T-cell (primary cell): ENCODE data around the gene ABCB10. TPM values are rescaled to one million over a fixed set of nuclear protein-coding genes. Genes with fewer than 3 reads are reported as not detected.
"Not testable (repeated sequence)": the region's sequence is repeated elsewhere in the genome, so short reads cannot be mapped to it uniquely, and the experiment has no call there.

ENCODE experiments used
- ATAC-seq, 4 experiments: fragments of 200-7000 bp in 3 of 4; fragments of 150-1000 bp in 1 of 4; cut with Tn5 transposase; replicated peaks in 1 of 4; 1 replicate in 3 of 4; 2 replicates in 1 of 4; pipeline ENCODE4 v1.10.0; 2021; ENCODE audit warnings: moderate library complexity in 3 of 4, mild to moderate bottlenecking in 2 of 4, moderate number of reproducible peaks in 1 of 4
- CTCF ChIA-PET, 2 donors: fragments of 300-600 bp; sonication (Branson Sonifier 250); formaldehyde crosslinking; loops; one replicate each; lab custom pipeline; 2022; ENCODE audit warnings: antibody characterized with exemption in 2 of 2; lab: Charles Lee
- POLR2A ChIA-PET, 2 donors: fragments of 300-600 bp; sonication (Branson Sonifier 250); formaldehyde crosslinking; loops; one replicate each; lab custom pipeline; 2022; ENCODE audit warnings: antibody characterized with exemption in 2 of 2; lab: Charles Lee
- DNase-seq, 35 experiments: peaks; one replicate each; pipeline versions ENCODE4 v3.0.0 to v3.0.0-alpha.2; 2013 to 2023
- H3K27ac ChIP-seq: one replicate; pipeline ENCODE4 v1.5.1; 2013; ENCODE audit warnings: low read length
- H3K27me3 ChIP-seq, 2 experiments: replicated peaks in 1 of 2; 1 replicate in 1 of 2; 2 replicates in 1 of 2; pipeline versions ENCODE4 v1.6.1 to v1.7.0; 2013; ENCODE audit warnings: low read length in 1 of 2, mixed read lengths in 1 of 2; ENCODE audit not compliant: control insufficient read depth in 2 of 2, insufficient read depth in 2 of 2; ENCODE audit errors: extremely low read depth in 1 of 2
- H3K36me3 ChIP-seq, 2 donors: 1 replicate in 1 of 2; 2 replicates in 1 of 2; pipeline versions ENCODE4 v1.6.1 to v1.7.0; 2013; ENCODE audit warnings: low read length in 1 of 2; ENCODE audit not compliant: control insufficient read depth in 2 of 2, insufficient read depth in 1 of 2; ENCODE audit errors: extremely low read depth in 1 of 2
- H3K4me1 ChIP-seq, 2 experiments: 1 replicate in 1 of 2; 2 replicates in 1 of 2; pipeline versions ENCODE4 v1.6.1 to v1.7.0; 2013; ENCODE audit warnings: low read length in 2 of 2, mixed read lengths in 1 of 2; ENCODE audit not compliant: insufficient read depth in 2 of 2, control insufficient read depth in 1 of 2; ENCODE audit errors: extremely low read depth in 1 of 2
- H3K4me3 ChIP-seq, 2 donors: 1 replicate in 1 of 2; 2 replicates in 1 of 2; pipeline versions ENCODE4 v1.5.1 to v1.7.0; 2013; ENCODE audit warnings: mild to moderate bottlenecking in 2 of 2, low read length in 1 of 2, moderate library complexity in 1 of 2; ENCODE audit not compliant: control insufficient read depth in 1 of 2; ENCODE audit errors: extremely low read depth in 1 of 2
- H3K9me3 ChIP-seq: 2 replicates; pipeline ENCODE4 v1.7.0; 2013
- H3K27ac Mint-ChIP-seq, 2 donors: one replicate each; pipeline ENCODE4 v1.8.0; 2020 to 2021; ENCODE audit warnings: mild to moderate bottlenecking in 2 of 2, mixed read lengths in 2 of 2
- H3K27me3 Mint-ChIP-seq, 2 donors: one replicate each; pipeline ENCODE4 v1.8.0; 2021 to 2022; ENCODE audit warnings: mixed read lengths in 2 of 2
- H3K36me3 Mint-ChIP-seq: one replicate; pipeline ENCODE4 v1.8.0; 2021; ENCODE audit warnings: mixed read lengths
- H3K4me1 Mint-ChIP-seq, 3 donors: one replicate each; pipeline ENCODE4 v1.8.0; 2020 to 2022; ENCODE audit warnings: mixed read lengths in 3 of 3, mild to moderate bottlenecking in 1 of 3
- H3K4me3 Mint-ChIP-seq, 3 donors: one replicate each; pipeline ENCODE4 v1.8.0; 2020 to 2022; ENCODE audit warnings: mild to moderate bottlenecking in 3 of 3, mixed read lengths in 3 of 3, moderate library complexity in 3 of 3
- H3K9me3 Mint-ChIP-seq, 3 donors: one replicate each; pipeline ENCODE4 v1.8.0; 2020 to 2022; ENCODE audit warnings: mixed read lengths in 3 of 3
- WGBS: methylation state at CpG from one replicate; pipeline ENCODE4 v1.1.5; 2013; ENCODE audit warnings: missing lambda C conversion rate; ENCODE audit not compliant: insufficient coverage; 5-methylcytosine and 5-hydroxymethylcytosine counted together
- total RNA-seq, 35 experiments: library from RNA in 6 of 35; stranded (reverse) in 6 of 35; fragments of 120-200 nt in 1 of 35; gene quantifications; one replicate each; pipeline versions ENCODE4 v1.2.1 to v1.2.4 and lab custom pipeline; 2013 to 2026

The ABCB10 gene
- total RNA-seq, 5 donors from 2014 or later (not counting 1 experiment from before 2014, with no cell fraction given), result 15.8 to 18.9 (median 18.2) TPM

- peaks cover 56% of the 10 kb centered on the region for H3K36me3 Mint-ChIP-seq
- no peak for ATAC-seq
Observed at GRCh38 chr1:229478852-229479251, 79.7 kb downstream of the ABCB10 start.

DNA sequence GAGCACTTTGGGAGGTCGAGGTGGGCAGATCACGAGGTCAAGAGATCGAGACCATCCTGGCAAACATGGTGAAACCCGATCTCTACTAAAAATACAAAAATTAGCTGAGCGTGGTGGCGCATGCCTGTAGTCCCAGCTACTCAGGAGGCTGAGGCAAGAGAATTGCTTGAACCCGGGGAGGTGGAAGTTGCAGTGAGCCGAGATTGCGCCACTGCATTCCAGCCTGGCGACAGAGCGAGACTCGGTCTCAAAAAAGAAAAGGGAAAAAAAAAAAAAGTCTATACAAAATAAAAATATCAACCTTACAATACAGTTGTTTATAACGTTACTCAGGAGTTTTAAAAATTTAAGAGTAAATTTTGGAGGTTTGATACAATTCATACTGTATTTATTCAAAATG, 82.6 kb downstream of the ABCB10 start:
- H3K9me3 Mint-ChIP-seq, H3K9me3 ChIP-seq, H3K4me3 ChIP-seq, H3K4me1 ChIP-seq, H3K27me3 ChIP-seq, H3K27ac ChIP-seq, H3K27ac Mint-ChIP-seq, DNase-seq, ATAC-seq, H3K27me3 Mint-ChIP-seq, CTCF ChIA-PET, H3K4me3 Mint-ChIP-seq: not testable (repeated sequence)
- POLR2A ChIA-PET, result interaction anchor here (0.6 to 0.7 kb wide), 2 partner anchors 23 to 751 kb away, joined by 4 read pairs; no protein-coding TSS in a partner anchor
- 100% methylated on average over 4 of the region's 13 CpGs for WGBS
- Mint-ChIP-seq H3K36me3 (peaks cover 55% of the 10 kb centered on the region), H3K4me1 (peaks cover 0 to 13% (median 8%) of the 10 kb centered on the region in 3 donors)
- peaks cover 14 to 70% of the 10 kb centered on the region in 2 donors for H3K36me3 ChIP-seq

More at GRCh38 chr1:229478852-229479251, 79.7 kb downstream of the ABCB10 start:
- Histone ChIP-seq H3K9me3 (no peaks in the 10 kb centered on the region), H3K36me3 (peaks cover 2 to 68% of the 10 kb centered on the region in 2 donors), H3K27ac (no peak overlapping the region), H3K4me3 (no peak overlapping the region), H3K4me1 (no peaks in the 10 kb centered on the region), H3K27me3 (no peaks in the 10 kb centered on the region)
- H3K9me3 Mint-ChIP-seq, result no peaks in the 10 kb centered on the region
- 100% methylated on average over 1 of the region's 1 CpG for WGBS
- H3K4me3 Mint-ChIP-seq, result no peak overlapping the region
- peaks cover 5 to 17% (median 16%) of the 10 kb centered on the region in 3 donors for H3K4me1 Mint-ChIP-seq
- CTCF ChIA-PET, result interaction anchor here in 1 of 2 donors (1.0 kb wide), 1 partner anchor 222 kb away, joined by 3 read pairs; no protein-coding TSS in a partner anchor
- no peak for DNase-seq
- POLR2A ChIA-PET, result no interaction called here
- no peaks in the 10 kb centered on the region for H3K27me3 Mint-ChIP-seq
- no peak overlapping the region for H3K27ac Mint-ChIP-seq

DNA sequence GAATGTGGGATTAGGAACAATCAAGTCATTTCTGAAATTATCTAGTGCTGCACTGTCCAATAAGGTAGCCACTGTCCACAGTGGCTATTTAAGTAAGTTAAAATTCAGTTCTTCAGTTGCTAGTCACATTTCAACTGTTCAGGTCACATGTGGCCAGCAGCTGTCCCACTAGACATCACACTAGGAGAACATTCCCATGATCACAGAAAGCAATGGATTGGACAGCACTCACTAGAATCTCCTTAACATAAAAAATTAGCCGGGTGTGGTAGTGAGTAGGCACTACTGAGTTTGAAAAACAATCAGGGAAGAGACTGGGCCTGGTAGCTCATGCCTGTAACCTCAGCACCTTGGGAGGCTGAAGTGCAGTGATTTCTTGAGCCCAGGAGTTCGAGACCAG, 84.0 kb downstream of the ABCB10 start:
- Mint-ChIP-seq H3K4me1 (peaks cover 0 to 7% (median 1%) of the 10 kb centered on the region in 3 donors), H3K27ac (no peak overlapping the region), H3K36me3 (peaks cover 59% of the 10 kb centered on the region), H3K27me3 (no peaks in the 10 kb centered on the region), H3K4me3 (no peak overlapping the region), H3K9me3 (no peaks in the 10 kb centered on the region)
- Histone ChIP-seq H3K4me3 (no peak overlapping the region), H3K36me3 (peaks cover 18 to 77% of the 10 kb centered on the region in 2 donors), H3K27me3 (no peaks in the 10 kb centered on the region), H3K4me1 (no peaks in the 10 kb centered on the region), H3K9me3 (no peaks in the 10 kb centered on the region), H3K27ac (no peak overlapping the region)
- WGBS, result 100% methylated on average over 1 of the region's 2 CpGs
- ATAC-seq (no peak), DNase-seq (no peak)
- ChIA-PET CTCF (no interaction called here), POLR2A (no interaction called here)

- DNase-seq, result no peak
- Histone ChIP-seq H3K4me1 (no peaks in the 10 kb centered on the region), H3K27me3 (no peaks in the 10 kb centered on the region), H3K27ac (no peak overlapping the region), H3K4me3 (no peak overlapping the region), H3K36me3 (peaks cover 19 to 77% of the 10 kb centered on the region in 2 donors), H3K9me3 (no peaks in the 10 kb centered on the region)
- ChIA-PET POLR2A (no interaction called here), CTCF (no interaction called here)
- no peak overlapping the region for H3K4me3 Mint-ChIP-seq
- H3K9me3 Mint-ChIP-seq, result no peaks in the 10 kb centered on the region
- no peak overlapping the region for H3K27ac Mint-ChIP-seq
- ATAC-seq, result no peak
- peaks cover 66% of the 10 kb centered on the region for H3K36me3 Mint-ChIP-seq
- peaks cover 0 to 6% (median 0%) of the 10 kb centered on the region in 3 donors for H3K4me1 Mint-ChIP-seq
- 100% methylated on average over 2 of the region's 3 CpGs for WGBS
- no peaks in the 10 kb centered on the region for H3K27me3 Mint-ChIP-seq
Observed at GRCh38 chr1:229471175-229471574, 87.3 kb downstream of the ABCB10 start.

DNA sequence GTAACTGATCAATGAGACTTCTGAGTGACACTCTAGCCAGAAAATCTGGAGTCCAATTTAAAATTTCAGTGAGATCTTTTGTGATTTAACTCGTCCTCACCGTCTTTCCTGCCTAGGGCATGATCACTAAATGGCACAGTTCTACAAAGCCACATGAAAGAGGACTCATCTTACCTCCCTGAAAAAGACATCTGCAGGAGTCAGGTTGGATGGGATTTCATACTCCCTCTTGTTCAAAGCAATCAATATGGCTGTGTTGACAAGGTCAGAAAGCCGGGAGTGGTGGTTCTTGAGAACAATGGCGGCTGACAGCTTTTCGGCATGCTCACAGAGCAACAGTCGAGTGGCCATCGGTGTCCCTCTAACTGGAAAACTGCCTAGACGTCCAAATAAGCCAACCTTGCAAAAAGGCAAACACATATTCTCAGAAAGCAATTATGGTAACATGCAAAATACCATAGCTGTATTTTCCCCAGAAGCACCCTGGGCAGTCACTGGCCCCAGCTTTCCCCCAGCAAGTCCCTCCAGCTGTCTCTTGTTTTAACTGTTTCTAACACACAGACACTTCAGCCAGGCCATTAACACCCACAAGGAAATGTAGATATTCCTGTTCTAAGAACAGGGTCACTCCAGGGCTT, 88.0 kb downstream of the ABCB10 start:
- Histone ChIP-seq H3K9me3 (no peaks in the 10 kb centered on the region), H3K4me1 (no peaks in the 10 kb centered on the region), H3K27ac (no peak overlapping the region), H3K27me3 (no peaks in the 10 kb centered on the region), H3K36me3 (peaks cover 19 to 81% of the 10 kb centered on the region in 2 donors), H3K4me3 (no peak overlapping the region)
- no peak overlapping the region for H3K27ac Mint-ChIP-seq
- no peak overlapping the region for H3K4me3 Mint-ChIP-seq
- ATAC-seq, result no peak
- CTCF ChIA-PET, result no interaction called here
- peaks cover 0 to 6% (median 0%) of the 10 kb centered on the region in 3 donors for H3K4me1 Mint-ChIP-seq
- H3K9me3 Mint-ChIP-seq, result no peaks in the 10 kb centered on the region
- DNase-seq, result no peak
- POLR2A ChIA-PET, result interaction anchor here in 1 of 2 donors (0.5 kb wide), 1 partner anchor 202 kb away, joined by 3 read pairs; no protein-coding TSS in a partner anchor
- no peaks in the 10 kb centered on the region for H3K27me3 Mint-ChIP-seq
- H3K36me3 Mint-ChIP-seq, result peaks cover 68% of the 10 kb centered on the region
- WGBS, result 93% methylated on average over 2 of the region's 8 CpGs

DNA sequence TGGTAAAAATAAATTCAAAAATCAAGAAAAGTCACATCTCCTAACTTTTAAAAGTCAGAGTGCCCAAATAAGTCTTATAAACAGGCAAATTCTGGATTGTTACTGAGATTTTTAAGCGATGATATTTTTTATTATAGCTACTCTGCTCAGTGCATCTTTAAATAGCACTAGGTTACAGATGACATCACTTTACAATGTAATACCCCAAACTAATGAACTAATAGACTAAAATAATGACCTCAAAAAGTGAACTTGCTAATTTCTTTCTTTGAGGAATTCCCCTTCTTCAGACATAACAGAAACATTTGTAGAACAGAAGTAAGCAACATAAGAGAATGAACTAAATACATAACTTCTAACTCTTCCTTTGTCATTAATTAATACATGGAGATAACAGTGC, 91.6 kb downstream of the ABCB10 start:
- no peaks in the 10 kb centered on the region for H3K27me3 ChIP-seq
- no peak for DNase-seq
- no peaks in the 10 kb centered on the region for H3K9me3 ChIP-seq
- no peak overlapping the region for H3K27ac ChIP-seq
- no peak overlapping the region for H3K4me3 ChIP-seq
- no peaks in the 10 kb centered on the region for H3K4me1 ChIP-seq
- Mint-ChIP-seq H3K27me3 (no peaks in the 10 kb centered on the region), H3K9me3 (no peaks in the 10 kb centered on the region), H3K36me3 (peaks cover 77% of the 10 kb centered on the region), H3K27ac (no peak overlapping the region), H3K4me3 (no peak overlapping the region), H3K4me1 (peaks cover 0 to 6% (median 0%) of the 10 kb centered on the region in 3 donors)
- peaks cover 18 to 82% of the 10 kb centered on the region in 2 donors for H3K36me3 ChIP-seq
- WGBS, result no CpG with 5 or more reads among the region's 1 CpG
- ATAC-seq, result no peak
- POLR2A ChIA-PET, result no interaction called here
- CTCF ChIA-PET, result interaction anchor here in 1 of 2 donors (0.5 kb wide), 1 partner anchor 948 kb away, joined by 3 read pairs; no protein-coding TSS in a partner anchor
